Lower leg skin (tissue), 4 donors: Measurements from ENCODE around the gene KRTAP17-1. TPM values are rescaled to one million over a fixed set of nuclear protein-coding genes. Genes with fewer than 3 reads are reported as not detected.
"Not testable (repeated sequence)": the region's sequence is repeated elsewhere in the genome, so short reads cannot be mapped to it uniquely, and the experiment has no call there.

Experiments used
- DNase-seq, 2 donors: peaks; one replicate each; pipeline ENCODE4 v3.0.0-alpha.2; 2019; ENCODE audit warnings: low spot score in 2 of 2
- H3K4me3 ChIP-seq: fragments of 200-600 bp; sonication (generic); 2 replicates; pipeline ENCODE4 v1.5.1; 2017; ENCODE audit warnings: mild to moderate bottlenecking, low read depth; ENCODE audit not compliant: poor library complexity, severe bottlenecking
- CTCF ChIP-seq, 3 donors: fragments of 450-650 bp; IDR thresholded peaks; one replicate each; pipeline ENCODE4 v1.5.1; 2016; ENCODE audit warnings: antibody characterized with exemption in 3 of 3, mild to moderate bottlenecking in 3 of 3, moderate library complexity in 2 of 3
- POLR2A ChIP-seq, 2 donors: fragments of 450-650 bp; IDR thresholded peaks; one replicate each; pipeline ENCODE4 v1.6.1; 2016 to 2017; ENCODE audit warnings: antibody characterized with exemption in 2 of 2, mild to moderate bottlenecking in 1 of 2, moderate library complexity in 1 of 2
- WGBS, 2 donors: methylation state at CpG; one replicate each; pipeline ENCODE4 v1.1.5; 2018; 5-methylcytosine and 5-hydroxymethylcytosine counted together
- intact Hi-C: fragments of 100-400 bp; cut with DNase I; formaldehyde crosslinking; loops from one replicate; pipeline ENCODE4 v1.15.0; 2023; ENCODE audit warnings: low total_unique reads
- total RNA-seq, 4 donors: library from RNA; depleted of rRNA; stranded (reverse); fragments of >200 nt; gene quantifications; one replicate each; pipeline ENCODE4 v1.1.0, GENCODE V29; 2016

KRTAP17-1 gene
- total RNA-seq, 4 donors from 2014 or later: 1.3 to 38.6 TPM; not detected in 2

GRCh38 chr17:41278176-41278955 is 37.1 kb downstream of the KRTAP17-1 start:
- WGBS, 2 donors: 90 to 92% methylated on average over 3 of the region's 3 CpGs
- no peak for DNase-seq
- H3K4me3 ChIP-seq: no peak overlapping the region
- intact Hi-C loops: no loop called here
- no peak for TF ChIP-seq POLR2A (IDR thresholded peaks at IDR 0.05)
- no peak for TF ChIP-seq CTCF (IDR thresholded peaks at IDR 0.05)

GRCh38 chr17:41275648-41276190 is 39.8 kb downstream of the KRTAP17-1 start, which contains the start of gene KRTAP9-7:
KRTAP9-7 (plus strand) TSS chr17:41275698; CDS start chr17:41275698, 0 bp downstream.
- not testable (repeated sequence) for H3K4me3 ChIP-seq
- 84 to 94% methylated on average over 2 to 3 of the region's 3 CpGs for WGBS, 2 donors

GRCh38 chr17:41271858-41272257 is 43.7 kb downstream of the KRTAP17-1 start:
- H3K4me3 ChIP-seq: no peak overlapping the region
- no peak for DNase-seq
- intact Hi-C loops: no loop called here
- WGBS, 2 donors: 63% methylated on average over 1 of the region's 1 CpG; no CpG with 5 or more reads in 1 of the 2 donors
- TF ChIP-seq POLR2A (IDR thresholded peaks at IDR 0.05) (no peak), CTCF (IDR thresholded peaks at IDR 0.05) (no peak)

More at GRCh38 chr17:41275648-41276190, 39.8 kb downstream of the KRTAP17-1 start, which contains the start of gene KRTAP9-7:
- intact Hi-C loops, DNase-seq: not testable (repeated sequence)

- no CpG with 5 or more reads among the region's 1 CpG for WGBS, 2 donors
- intact Hi-C loops: not testable (repeated sequence)
Measured at GRCh38 chr17:41271323-41271722, 44.2 kb downstream of the KRTAP17-1 start.

GRCh38 chr17:41267711-41268110 is 47.8 kb downstream of the KRTAP17-1 start:
- no peak overlapping the region for H3K4me3 ChIP-seq
- TF ChIP-seq CTCF (IDR thresholded peaks at IDR 0.05) (no peak), POLR2A (IDR thresholded peaks at IDR 0.05) (no peak)
- no peak for DNase-seq
- intact Hi-C loops: no loop called here
- WGBS, 2 donors: 91% methylated on average over 3 of the region's 3 CpGs; no CpG with 5 or more reads in 1 of the 2 donors

More at GRCh38 chr17:41271323-41271722, 44.2 kb downstream of the KRTAP17-1 start:
- H3K4me3 ChIP-seq, DNase-seq: not testable (repeated sequence)

GRCh38 chr17:41265078-41265477 is 50.4 kb downstream of the KRTAP17-1 start, which contains the start of gene KRTAP9-6:
KRTAP9-6 (plus strand) TSS chr17:41265378; CDS start chr17:41265378, 0 bp downstream.
- 62 to 66% methylated on average over 2 of the region's 2 CpGs for WGBS, 2 donors

More at GRCh38 chr17:41265078-41265477, 50.4 kb downstream of the KRTAP17-1 start, which contains the start of gene KRTAP9-6:
- intact Hi-C loops: no loop called here
- TF ChIP-seq POLR2A (IDR thresholded peaks at IDR 0.05) (no peak), CTCF (IDR thresholded peaks at IDR 0.05) (no peak)
- no peak for DNase-seq
- no peak within 1 kb of the TSS for H3K4me3 ChIP-seq

Other genes with a start within 250 kb of the KRTAP17-1 start
- 10 to 100 TPM in 1 of 4 donors, not detected in 3; 61.4 TPM for gene KRTAP2-4, start 249.8 kb downstream of the KRTAP17-1 start, total RNA-seq
- gene KRTAP4-7, start 231.6 kb downstream of the KRTAP17-1 start, total RNA-seq: 10 to 100 TPM in 1 of 4 donors, 1 to 10 TPM in 1, under 1 TPM in 1, not detected in 1; 0.54 to 73.1 (median 2.4) TPM
- 10 to 100 TPM in 1 of 4 donors, not detected in 3; 27.3 TPM for gene KRTAP4-8, start 217.6 kb downstream of the KRTAP17-1 start, total RNA-seq
- gene KRTAP4-16, start 213.5 kb downstream of the KRTAP17-1 start, total RNA-seq: not detected
- 10 to 100 TPM in 1 of 4 donors, 1 to 10 TPM in 1, under 1 TPM in 1, not detected in 1; 0.44 to 73.5 (median 2.6) TPM for gene KRTAP4-9, start 210.3 kb downstream of the KRTAP17-1 start, total RNA-seq
- gene KRTAP4-11, start 197.3 kb downstream of the KRTAP17-1 start, total RNA-seq: 10 to 100 TPM in 1 of 4 donors, under 1 TPM in 1, not detected in 2; 0.89 to 20.6 TPM
- 10 to 100 TPM in 1 of 4 donors, not detected in 3; 57.0 TPM for gene KRTAP4-12, start 191.5 kb downstream of the KRTAP17-1 start, total RNA-seq
- 10 to 100 TPM in 1 of 4 donors, under 1 TPM in 1, not detected in 2; 0.25 to 54.3 TPM for gene KRTAP4-6, start 175.2 kb downstream of the KRTAP17-1 start, total RNA-seq
- gene KRTAP4-5, start 165.9 kb downstream of the KRTAP17-1 start, total RNA-seq: 10 to 100 TPM in 1 of 4 donors, under 1 TPM in 1, not detected in 2; 0.34 to 14.9 TPM
- gene KRTAP4-4, start 155.0 kb downstream of the KRTAP17-1 start, total RNA-seq: 100 to 1,000 TPM in 1 of 4 donors, under 1 TPM in 1, not detected in 2; 0.84 to 102 TPM
- 10 to 100 TPM in 1 of 4 donors, 1 to 10 TPM in 1, not detected in 2; 1.2 to 54.0 TPM for gene KRTAP4-3, start 147.5 kb downstream of the KRTAP17-1 start, total RNA-seq
- gene KRTAP4-2, start 137.5 kb downstream of the KRTAP17-1 start, total RNA-seq: 10 to 100 TPM in 1 of 4 donors, 1 to 10 TPM in 1, not detected in 2; 5.0 to 75.4 TPM
- gene KRTAP4-1, start 130.8 kb downstream of the KRTAP17-1 start, total RNA-seq: 10 to 100 TPM in 1 of 4 donors, 1 to 10 TPM in 1, not detected in 2; 2.1 to 66.2 TPM
- gene KRTAP9-1, start 125.8 kb downstream of the KRTAP17-1 start, total RNA-seq: under 1 TPM in 1 of 4 donors, not detected in 3; 0.91 TPM
- 100 to 1,000 TPM in 1 of 4 donors, 10 to 100 TPM in 1, not detected in 2; 18.1 to 183 TPM for gene KRTAP9-2, start 89.1 kb downstream of the KRTAP17-1 start, total RNA-seq
- gene KRTAP9-3, start 83.3 kb downstream of the KRTAP17-1 start, total RNA-seq: 100 to 1,000 TPM in 1 of 4 donors, 1 to 10 TPM in 1, under 1 TPM in 1, not detected in 1; 0.27 to 218 (median 8.7) TPM
- 100 to 1,000 TPM in 1 of 4 donors, under 1 TPM in 2, not detected in 1; 0.47 to 120 (median 0.97) TPM for gene KRTAP9-8, start 77.7 kb downstream of the KRTAP17-1 start, total RNA-seq
- gene KRTAP9-4, start 66.0 kb downstream of the KRTAP17-1 start, total RNA-seq: 100 to 1,000 TPM in 1 of 4 donors, 1 to 10 TPM in 1, under 1 TPM in 1, not detected in 1; 0.37 to 177 (median 2.1) TPM
- gene KRTAP9-9, start 60.3 kb downstream of the KRTAP17-1 start, total RNA-seq: 10 to 100 TPM in 1 of 4 donors, 1 to 10 TPM in 1, not detected in 2; 2.1 to 94.5 TPM
- under 1 TPM in 2 of 4 donors, not detected in 2; 0.38 to 0.62 TPM for gene KRTAP9-6, start 50.3 kb downstream of the KRTAP17-1 start, total RNA-seq
- gene KRTAP9-7, start 40.0 kb downstream of the KRTAP17-1 start, total RNA-seq: 10 to 100 TPM in 1 of 4 donors, under 1 TPM in 1, not detected in 2; 0.51 to 17.1 TPM
- 1 to 10 TPM in 1 of 4 donors, not detected in 3; 2.5 TPM for gene KRTAP29-1, start 12.9 kb downstream of the KRTAP17-1 start, total RNA-seq
- 1 to 10 TPM in 1 of 4 donors, not detected in 3; 5.9 TPM for gene KRTAP16-1, start 6.4 kb downstream of the KRTAP17-1 start, total RNA-seq
- 10 to 100 TPM in 2 of 4 donors, under 1 TPM in 1, not detected in 1; 0.25 to 73.9 (median 11.0) TPM for gene KRT33A, start 35.1 kb upstream of the KRTAP17-1 start, total RNA-seq
- 100 to 1,000 TPM in 1 of 4 donors, 1 to 10 TPM in 1, under 1 TPM in 1, not detected in 1; 0.25 to 117 (median 4.4) TPM for gene KRT33B, start 54.1 kb upstream of the KRTAP17-1 start, total RNA-seq
- gene KRT34, start 66.6 kb upstream of the KRTAP17-1 start, total RNA-seq: 100 to 1,000 TPM in 1 of 4 donors, 10 to 100 TPM in 1, 1 to 10 TPM in 1, under 1 TPM in 1; 0.72 to 143 (median 6.3) TPM
- 100 to 1,000 TPM in 1 of 4 donors, 10 to 100 TPM in 3; 15.9 to 197 (median 24.1) TPM for gene KRT31, start 81.9 kb upstream of the KRTAP17-1 start, total RNA-seq
- not detected for gene KRT37, start 108.9 kb upstream of the KRTAP17-1 start, total RNA-seq
- 1 to 10 TPM in 2 of 4 donors, not detected in 2; 1.3 to 1.8 TPM for gene KRT38, start 125.3 kb upstream of the KRTAP17-1 start, total RNA-seq
- gene KRT32, start 151.7 kb upstream of the KRTAP17-1 start, total RNA-seq: 10 to 100 TPM in 1 of 4 donors, under 1 TPM in 1, not detected in 2; 0.46 to 11.6 TPM
- under 1 TPM in 1 of 4 donors, not detected in 3; 0.84 TPM for gene KRT35, start 165.4 kb upstream of the KRTAP17-1 start, total RNA-seq
- under 1 TPM in 1 of 4 donors, not detected in 3; 0.97 TPM for gene KRT36, start 174.2 kb upstream of the KRTAP17-1 start, total RNA-seq
- gene KRT13, start 189.9 kb upstream of the KRTAP17-1 start, total RNA-seq: under 1 TPM in 2 of 4 donors, not detected in 2; 0.19 to 0.46 TPM
- 1,000 to 10,000 TPM in 2 of 4 donors, 100 to 1,000 TPM in 2; 802 to 1,380 (median 1,140) TPM for gene KRT15, start 203.2 kb upstream of the KRTAP17-1 start, total RNA-seq
- gene KRT19, start 212.6 kb upstream of the KRTAP17-1 start, total RNA-seq: 100 to 1,000 TPM in 3 of 4 donors, 10 to 100 TPM in 1; 96.0 to 482 (median 285) TPM